ENCODE data around the gene TCP11X1.
"Not testable (repeated sequence)": the region's sequence is repeated elsewhere in the genome, so short reads cannot be mapped to it uniquely, and the experiment has no call there.

Gene TCP11X1
- total RNA-seq: 0 reads per million in 4 donors

DNA sequence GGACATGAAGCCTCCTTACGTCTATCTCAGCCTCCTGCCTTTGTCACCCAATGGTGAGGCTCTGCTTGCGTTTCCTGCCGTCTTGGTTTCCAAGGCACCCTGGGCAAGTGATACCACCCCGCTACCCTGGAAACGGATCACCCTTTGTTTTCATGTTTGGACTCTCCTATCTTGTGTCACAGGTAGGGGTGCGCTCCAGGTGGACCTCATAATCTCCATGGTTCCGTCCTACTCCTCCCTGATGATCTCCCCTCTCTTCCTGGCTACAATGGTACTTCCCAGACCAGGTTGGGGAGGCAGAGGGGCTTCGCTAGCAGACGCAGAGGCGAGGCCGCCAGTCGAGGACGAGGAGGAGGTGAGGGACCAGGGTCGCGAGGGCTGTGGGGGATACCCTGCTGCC is at the start of gene TCP11X1:
Gene TCP11X1, plus strand, starts transcription at position 316 of the 400 bp plus-strand sequence.
- not testable (repeated sequence) for DNase-seq

DNA sequence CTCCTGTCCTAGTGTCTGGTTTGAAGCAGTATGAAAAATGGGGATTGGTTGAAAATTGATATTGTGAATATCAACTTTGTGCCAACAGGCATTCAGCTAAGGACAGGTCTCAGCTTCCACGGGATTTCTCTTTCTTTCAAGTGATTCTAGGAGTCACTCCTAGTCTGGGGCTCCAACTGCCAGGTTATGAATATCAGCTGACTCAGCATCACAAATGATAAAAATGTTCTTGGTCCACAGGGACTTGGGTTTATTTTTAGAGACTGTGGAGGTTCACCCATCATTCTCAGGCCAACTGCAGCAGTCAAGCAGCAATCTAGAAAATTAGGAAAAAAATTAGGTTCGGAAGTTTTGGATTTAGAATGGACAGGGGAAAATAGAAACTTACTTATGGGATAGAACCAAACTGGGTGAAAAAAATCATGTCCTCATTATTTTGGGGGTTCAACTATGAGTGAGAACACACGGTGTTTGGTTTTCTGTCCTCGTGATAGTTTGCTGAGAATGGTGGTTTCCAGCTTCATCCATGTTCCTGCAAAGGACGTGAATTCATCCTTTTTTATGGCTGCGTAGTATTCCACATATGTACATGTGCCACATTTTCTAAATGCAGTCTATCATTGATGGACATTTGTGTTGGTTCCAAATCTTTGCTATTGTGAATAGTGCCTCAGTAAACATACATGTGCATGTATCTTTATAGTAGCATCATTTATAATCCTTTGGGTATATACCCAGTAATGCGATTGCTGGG is 29.0 kb upstream of the TCP11X1 start:
- DNase-seq: no peak

DNA sequence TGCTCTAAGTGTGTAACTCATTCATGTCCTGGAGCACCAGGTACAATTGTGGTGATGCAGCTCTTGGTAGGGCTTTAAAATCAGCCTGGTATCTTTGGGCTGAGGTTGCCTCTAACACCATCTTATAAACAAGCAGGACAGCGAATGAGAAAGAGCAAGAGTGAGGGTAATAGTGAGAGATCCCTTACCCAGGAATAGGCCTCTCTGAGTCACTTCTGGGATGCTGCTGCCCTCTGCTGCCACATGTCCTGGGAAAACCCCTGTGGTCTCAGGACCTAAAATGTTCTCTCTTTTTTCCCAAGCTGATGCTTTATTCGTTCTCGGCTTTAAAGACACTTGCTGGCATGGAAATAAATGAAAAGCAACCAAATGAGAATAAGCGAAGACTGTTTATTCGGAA is 7.2 kb upstream of the TCP11X1 start:
- DNase-seq: not testable (repeated sequence)

DNA sequence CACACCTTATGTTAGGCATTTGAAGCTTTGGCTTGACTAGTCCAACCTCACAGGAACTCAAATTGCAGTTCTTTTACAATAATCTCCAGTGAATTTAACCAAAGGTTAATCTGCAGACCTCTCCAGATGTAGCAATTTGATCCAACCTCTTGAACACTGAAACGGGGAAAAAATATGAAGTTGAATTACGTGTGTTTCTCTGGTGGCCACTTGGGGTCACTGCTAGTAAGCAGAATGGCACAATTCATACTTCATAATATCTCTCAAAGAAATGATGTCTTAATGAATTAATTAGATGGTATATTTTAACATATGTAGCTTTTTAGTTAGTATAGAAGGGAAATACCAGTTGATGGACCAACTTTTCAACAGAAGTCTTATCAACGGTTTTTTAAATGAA is 1.4 kb downstream of the TCP11X1 start:
- not testable (repeated sequence) for DNase-seq

DNA sequence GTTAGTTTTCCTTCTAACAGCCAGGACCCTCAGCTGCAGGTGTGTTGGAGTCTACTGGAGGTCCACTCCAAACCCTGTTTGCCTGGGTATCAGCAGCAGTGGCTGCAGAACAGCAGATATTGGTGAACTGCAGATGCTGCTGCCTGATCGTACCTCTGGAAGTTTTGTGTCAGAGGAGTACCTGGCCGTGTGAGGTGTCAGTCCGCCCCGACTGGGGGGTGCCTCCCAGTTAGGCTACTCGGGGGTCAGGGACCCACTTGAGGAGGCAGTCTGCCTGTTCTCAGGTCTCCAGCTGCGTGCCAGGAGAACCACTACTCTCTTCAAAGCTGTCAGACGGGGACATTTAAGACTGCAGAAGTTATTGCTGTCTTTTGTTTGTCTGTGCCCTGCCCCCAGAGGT is 20.6 kb downstream of the TCP11X1 start:
- not testable (repeated sequence) for DNase-seq

DNA sequence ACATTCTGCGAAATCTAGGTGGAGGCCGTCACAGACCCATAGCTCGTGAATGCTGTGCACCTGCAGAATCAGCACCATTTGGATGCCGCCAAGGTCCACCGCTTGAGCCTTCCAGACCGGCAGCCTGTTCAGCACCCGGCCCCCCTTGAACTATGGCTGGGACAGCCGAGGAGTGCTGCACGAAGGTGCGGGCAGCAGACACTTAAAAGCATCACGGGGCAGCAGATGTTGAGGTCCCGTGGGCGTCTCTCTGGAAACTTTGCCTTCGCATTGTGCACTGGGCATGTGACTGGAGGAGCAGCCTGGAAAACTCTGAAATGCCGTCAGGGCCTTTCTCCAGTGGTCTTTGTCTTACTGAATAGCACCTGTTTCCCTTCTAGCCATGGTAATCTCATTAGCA is 25.2 kb downstream of the TCP11X1 start:
- not testable (repeated sequence) for DNase-seq

DNA sequence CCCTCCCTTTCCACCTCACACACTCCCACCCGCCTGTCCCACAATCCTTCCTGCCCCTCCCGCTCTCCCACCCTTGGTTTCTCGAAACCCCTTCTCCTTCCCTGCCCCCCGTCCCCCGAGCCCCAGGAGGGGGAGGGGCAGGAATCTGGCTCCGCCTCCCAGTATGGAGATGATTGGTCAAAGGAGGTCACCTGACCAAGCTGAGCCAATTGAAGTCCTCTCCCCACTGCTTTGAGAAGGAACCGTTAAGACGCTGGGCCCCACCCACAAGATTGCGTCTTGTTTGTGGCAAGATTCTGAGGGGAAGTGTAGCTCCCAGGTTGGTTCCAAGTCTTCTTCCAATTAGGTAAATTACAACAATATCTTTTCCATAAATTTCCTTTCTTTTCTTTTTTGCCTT is 31.8 kb downstream of the TCP11X1 start, which contains the start of gene NXF2:
Gene NXF2, plus strand, starts transcription at position 275 of the 400 bp plus-strand sequence. CDS start 59,912 bp downstream, outside the sequence.
- not testable (repeated sequence) for DNase-seq

DNA sequence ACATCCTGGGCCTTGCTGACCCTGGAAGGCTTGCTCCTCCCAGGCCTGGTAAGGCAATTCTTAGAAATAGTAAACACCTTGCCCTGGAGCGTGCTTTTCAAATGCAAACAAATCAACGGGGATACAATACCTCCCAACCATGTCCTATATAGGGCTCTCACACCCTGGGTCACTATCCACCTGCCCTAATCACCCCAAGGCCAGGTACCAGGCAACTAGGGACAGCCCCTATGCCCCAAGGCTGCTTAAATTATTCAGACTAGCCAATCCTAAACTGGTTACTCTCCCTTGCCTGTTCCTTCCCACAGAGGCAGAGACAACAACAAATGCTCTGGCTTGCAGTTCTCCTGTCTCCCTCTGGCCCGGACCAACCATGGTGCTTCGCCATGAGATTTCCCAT is 57.1 kb downstream of the TCP11X1 start:
- not testable (repeated sequence) for DNase-seq

Measured in T-helper 1 cell (primary cell).